ENCODE measurements around the gene MYT1. TPM values are rescaled to one million over a fixed set of nuclear protein-coding genes. Genes with fewer than 3 reads are reported as not detected.

MYT1 gene
- total and polyA plus RNA-seq, 2 of the 13 experiments (the other 11 are each of a cell fraction or from before 2014, with no cell fraction given), result 0.58 to 2.5 TPM

- H3K27me3 ChIP-seq (ENCODE audit: control insufficient read depth in 1 of 2, insufficient read depth in 2 of 2, low read length in 2 of 2), result peaks cover 3 to 27% of the 10 kb centered on the region in 2 experiments; a peak in 4 of 5 replicates
- H3K36me3 ChIP-seq (replicated peaks in 1 of 2; ENCODE audit: control insufficient read depth in 1 of 2, insufficient read depth in 2 of 2, low read length in 2 of 2), result no peaks in the 10 kb centered on the region
- in situ Hi-C loops (cut with HindIII; ENCODE audit: extremely low pct_ligation_motif_present, low pct_unique_long_range_greater_than_20kb) (no loop called here), intact Hi-C loops (cut with micrococcal nuclease; ENCODE audit: unreplicated experiment) (no loop called here)
- ChIA-PET CTCF (ENCODE audit: low intra/inter-chr PET ratio, low total read pairs) (no interaction called here), POLR2A (no interaction called here)
- no peaks in the 10 kb centered on the region for H4K20me1 ChIP-seq (ENCODE audit: insufficient read depth, low read length)
- no peak overlapping the region for H3K27ac ChIP-seq (ENCODE audit: extremely low read length, insufficient read depth, low read length)
- no peak for ATAC-seq
- BruUV-seq (replicated peaks), result no TSS peak
- DNase-seq (ENCODE audit: low spot score), result no peak
- H3K4me3 ChIP-seq (replicated peaks in 1 of 3; ENCODE audit: insufficient read depth in 1 of 3, low read depth in 2 of 3, low read length in 3 of 3), result no peak overlapping the region
- H3K4me2 ChIP-seq (ENCODE audit: low read depth, low read length), result no peak overlapping the region
- no peak for FAIRE-seq
- H3K9ac ChIP-seq (ENCODE audit: insufficient read depth, low read depth, low read length), result no peak overlapping the region
- no peaks in the 10 kb centered on the region for H3K79me2 ChIP-seq (ENCODE audit: insufficient read depth, low read length)
- H3K9me3 ChIP-seq (ENCODE audit: low read length), result peaks cover 26% of the 10 kb centered on the region
- 0 out of 2 replicates have a peak, but pooled peaks have one; percentile 52 for TF ChIP-seq DNMT1 (CRISPR knock-in tag; IDR thresholded peaks at IDR 0.05)
- 0 out of 2 replicates have a peak, but pooled peaks have one; percentile 42 for TF ChIP-seq ZNF788 (CRISPR knock-in tag; IDR thresholded peaks at IDR 0.05; ENCODE audit: borderline replicate concordance)
- TF ChIP-seq, protein P1, sequence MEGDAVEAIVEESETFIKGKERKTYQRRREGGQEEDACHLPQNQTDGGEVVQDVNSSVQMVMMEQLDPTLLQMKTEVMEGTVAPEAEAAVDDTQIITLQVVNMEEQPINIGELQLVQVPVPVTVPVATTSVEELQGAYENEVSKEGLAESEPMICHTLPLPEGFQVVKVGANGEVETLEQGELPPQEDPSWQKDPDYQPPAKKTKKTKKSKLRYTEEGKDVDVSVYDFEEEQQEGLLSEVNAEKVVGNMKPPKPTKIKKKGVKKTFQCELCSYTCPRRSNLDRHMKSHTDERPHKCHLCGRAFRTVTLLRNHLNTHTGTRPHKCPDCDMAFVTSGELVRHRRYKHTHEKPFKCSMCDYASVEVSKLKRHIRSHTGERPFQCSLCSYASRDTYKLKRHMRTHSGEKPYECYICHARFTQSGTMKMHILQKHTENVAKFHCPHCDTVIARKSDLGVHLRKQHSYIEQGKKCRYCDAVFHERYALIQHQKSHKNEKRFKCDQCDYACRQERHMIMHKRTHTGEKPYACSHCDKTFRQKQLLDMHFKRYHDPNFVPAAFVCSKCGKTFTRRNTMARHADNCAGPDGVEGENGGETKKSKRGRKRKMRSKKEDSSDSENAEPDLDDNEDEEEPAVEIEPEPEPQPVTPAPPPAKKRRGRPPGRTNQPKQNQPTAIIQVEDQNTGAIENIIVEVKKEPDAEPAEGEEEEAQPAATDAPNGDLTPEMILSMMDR (CRISPR knock-in tag; IDR thresholded peaks at IDR 0.05), result peak; percentile 41
- TF ChIP-seq SETDB1 (CRISPR knock-in tag; IDR thresholded peaks at IDR 0.05; ENCODE audit: borderline replicate concordance), result peak; percentile 97
- TF ChIP-seq CBX5 (CRISPR knock-in tag; IDR thresholded peaks at IDR 0.05; ENCODE audit: borderline replicate concordance), result peak; percentile 43; the same call in 1 of the 2 replicates
- TF ChIP-seq RARG (CRISPR knock-in tag; IDR thresholded peaks at IDR 0.05; ENCODE audit: low read depth), result no peak
- no peak for TF ChIP-seq XRCC5 (optimal IDR thresholded peaks at IDR 0.05; ENCODE audit: low read length)
- TF ChIP-seq, protein P2, sequence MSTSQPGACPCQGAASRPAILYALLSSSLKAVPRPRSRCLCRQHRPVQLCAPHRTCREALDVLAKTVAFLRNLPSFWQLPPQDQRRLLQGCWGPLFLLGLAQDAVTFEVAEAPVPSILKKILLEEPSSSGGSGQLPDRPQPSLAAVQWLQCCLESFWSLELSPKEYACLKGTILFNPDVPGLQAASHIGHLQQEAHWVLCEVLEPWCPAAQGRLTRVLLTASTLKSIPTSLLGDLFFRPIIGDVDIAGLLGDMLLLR (CRISPR knock-in tag; IDR thresholded peaks at IDR 0.05), result no peak
- no peak for TF ChIP-seq TFDP1 (CRISPR knock-in tag; IDR thresholded peaks at IDR 0.05; ENCODE audit: borderline replicate concordance)
- peak; percentile 73 for TF ChIP-seq ZNF280B (CRISPR knock-in tag; IDR thresholded peaks at IDR 0.05; ENCODE audit: borderline replicate concordance)
- TF ChIP-seq SAP130 (CRISPR knock-in tag; IDR thresholded peaks at IDR 0.05; ENCODE audit: low read depth), result no peak
- no peak overlapping the region for H2AFZ ChIP-seq (ENCODE audit: low read length)
- H3K4me1 ChIP-seq (ENCODE audit: insufficient read depth, low read length), result no peaks in the 10 kb centered on the region
- 53% methylated on average over 17 of the region's 17 CpGs for WGBS (ENCODE audit: low lambda C conversion rate)
Observed at GRCh38 chr20:64145458-64146300, 18.6 kb upstream of the MYT1 start.

Measured in HepG2 (cell line).